HG02885 (cell line): ENCODE measurements around the gene ENKD1.

ENCODE experiments used
- ATAC-seq: cut with Tn5 transposase; IDR thresholded peaks from one replicate; pipeline ENCODE4 v1.9.1; 2021; ENCODE audit warnings: mild to moderate bottlenecking; ENCODE audit not compliant: unreplicated experiment, poor library complexity

ENKD1 gene

GRCh38 chr16:67664871-67665270 is 1.7 kb downstream of the ENKD1 start:
- no peak for ATAC-seq

- ATAC-seq: no peak
These were observed 2.3 kb downstream of the ENKD1 start for GRCh38 chr16:67664258-67664657.

GRCh38 chr16:67663877-67664222 is 2.7 kb downstream of the ENKD1 start:
- no peak for ATAC-seq

GRCh38 chr16:67663151-67663876 is 3.2 kb downstream of the ENKD1 start:
- no peak for ATAC-seq

- ATAC-seq: no peak
These were observed 3.9 kb downstream of the ENKD1 start for GRCh38 chr16:67662653-67663010.

- no peak for ATAC-seq
These were observed 4.5 kb downstream of the ENKD1 start for GRCh38 chr16:67661886-67662652.

GRCh38 chr16:67661101-67661761 is 5.3 kb downstream of the ENKD1 start:
- no peak for ATAC-seq

- peak; percentile 84 for ATAC-seq
These were observed 6.0 kb downstream of the ENKD1 start, which contains the start of gene PARD6A for GRCh38 chr16:67660564-67661028. TSS of gene PARD6A (plus strand) at chr16:67660960. CDS start at chr16:67661039, 79 bp downstream.

- ATAC-seq: peak; percentile 63
These were observed 6.6 kb downstream of the ENKD1 start, which contains the start of gene ACD for GRCh38 chr16:67659675-67660563. TSS of gene ACD (minus strand) at chr16:67660260. CDS start at chr16:67660220, 40 bp downstream.

GRCh38 chr16:67658849-67659674 is 7.5 kb downstream of the ENKD1 start:
- no peak for ATAC-seq

GRCh38 chr16:67657751-67658518 is 8.6 kb downstream of the ENKD1 start:
- ATAC-seq: no peak

GRCh38 chr16:67657017-67657608 is 9.4 kb downstream of the ENKD1 start:
- no peak for ATAC-seq

GRCh38 chr16:67656344-67657016 is 10.1 kb downstream of the ENKD1 start:
- ATAC-seq: no peak

GRCh38 chr16:67655363-67655762 is 11.2 kb downstream of the ENKD1 start:
- ATAC-seq: no peak

GRCh38 chr16:67654403-67654911 is 12.1 kb downstream of the ENKD1 start:
- no peak for ATAC-seq

GRCh38 chr16:67653789-67654402 is 12.7 kb downstream of the ENKD1 start:
- no peak for ATAC-seq
